ENCODE data around the gene NECTIN1. TPM values are rescaled to one million over a fixed set of nuclear protein-coding genes. Genes with fewer than 3 reads are reported as not detected.

Gene NECTIN1
- total RNA-seq, 6 donors from 2014 or later = 1.4 to 12.6 (median 7.6) TPM

DNA sequence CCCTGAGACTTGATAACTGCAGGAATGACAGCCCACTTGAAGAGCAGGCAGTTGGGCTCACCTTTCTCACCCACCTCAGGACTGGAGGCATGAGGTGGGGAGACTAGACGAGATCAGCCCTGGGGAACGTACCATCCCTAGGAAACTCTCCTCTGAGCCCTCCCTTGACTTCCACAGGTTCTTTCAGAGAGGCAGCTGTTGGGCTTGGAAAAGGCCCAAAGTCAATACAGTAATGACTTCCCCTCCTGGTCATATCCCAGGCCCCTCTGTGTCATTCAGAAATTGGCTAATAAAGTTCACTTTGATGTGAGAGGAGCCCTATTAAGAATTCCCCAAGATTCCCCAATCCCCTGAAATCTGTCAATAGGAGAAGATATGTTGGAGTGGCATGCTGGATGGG, 5.8 kb upstream of the NECTIN1 start:
- no peak for TF ChIP-seq POLR2AphosphoS5 (IDR thresholded peaks at IDR 0.05)
- TF ChIP-seq, protein P1, sequence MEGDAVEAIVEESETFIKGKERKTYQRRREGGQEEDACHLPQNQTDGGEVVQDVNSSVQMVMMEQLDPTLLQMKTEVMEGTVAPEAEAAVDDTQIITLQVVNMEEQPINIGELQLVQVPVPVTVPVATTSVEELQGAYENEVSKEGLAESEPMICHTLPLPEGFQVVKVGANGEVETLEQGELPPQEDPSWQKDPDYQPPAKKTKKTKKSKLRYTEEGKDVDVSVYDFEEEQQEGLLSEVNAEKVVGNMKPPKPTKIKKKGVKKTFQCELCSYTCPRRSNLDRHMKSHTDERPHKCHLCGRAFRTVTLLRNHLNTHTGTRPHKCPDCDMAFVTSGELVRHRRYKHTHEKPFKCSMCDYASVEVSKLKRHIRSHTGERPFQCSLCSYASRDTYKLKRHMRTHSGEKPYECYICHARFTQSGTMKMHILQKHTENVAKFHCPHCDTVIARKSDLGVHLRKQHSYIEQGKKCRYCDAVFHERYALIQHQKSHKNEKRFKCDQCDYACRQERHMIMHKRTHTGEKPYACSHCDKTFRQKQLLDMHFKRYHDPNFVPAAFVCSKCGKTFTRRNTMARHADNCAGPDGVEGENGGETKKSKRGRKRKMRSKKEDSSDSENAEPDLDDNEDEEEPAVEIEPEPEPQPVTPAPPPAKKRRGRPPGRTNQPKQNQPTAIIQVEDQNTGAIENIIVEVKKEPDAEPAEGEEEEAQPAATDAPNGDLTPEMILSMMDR (IDR thresholded peaks at IDR 0.05) = no peak
- TF ChIP-seq EP300 (IDR thresholded peaks at IDR 0.05) = no peak
- TF ChIP-seq POLR2A (IDR thresholded peaks at IDR 0.05) = no peak
- Histone ChIP-seq H3K27me3 (no peaks in the 10 kb centered on the region), H3K9me3 (no peaks in the 10 kb centered on the region), H3K4me3 (no peak overlapping the region), H3K36me3 (no peaks in the 10 kb centered on the region), H3K4me1 (peaks cover 2 to 6% (median 5%) of the 10 kb centered on the region in 4 donors), H3K27ac (no peak overlapping the region)
- 82 to 92% methylated on average over 2 of the region's 2 CpGs for WGBS, 2 donors
- ATAC-seq (ENCODE audit: low FRiP score in 2 of 2) (no peak), DNase-seq (no peak)

DNA sequence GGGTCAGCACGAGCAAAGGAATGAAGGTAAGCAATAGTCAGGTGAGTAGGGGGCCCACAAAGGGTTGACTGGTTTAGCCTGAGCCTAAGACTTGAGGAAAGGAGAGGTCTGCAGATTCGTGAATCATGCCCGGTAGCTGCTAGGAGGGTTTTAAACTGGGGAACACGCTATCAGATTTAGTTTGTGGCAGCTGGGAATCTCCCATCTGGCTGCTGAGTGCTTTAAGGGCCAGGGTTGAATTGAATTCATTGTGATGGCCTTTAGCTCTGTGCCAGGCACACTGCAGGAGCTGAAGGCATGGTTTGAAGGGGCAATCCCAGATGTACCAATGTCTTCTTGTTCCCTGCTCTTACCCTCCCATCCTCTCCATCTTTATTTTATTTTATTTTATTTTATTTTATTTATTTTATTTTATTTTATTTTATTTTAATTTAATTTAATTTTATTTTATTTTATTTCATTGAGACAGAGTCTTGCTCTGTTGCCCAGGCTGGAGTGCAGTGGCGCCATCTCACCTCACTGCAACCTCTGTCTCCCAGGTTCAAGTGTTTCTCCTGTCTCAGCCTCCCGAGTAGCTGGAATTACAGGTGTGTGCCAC, 1.9 kb upstream of the NECTIN1 start:
- peaks cover 20 to 33% (median 28%) of the 10 kb centered on the region in 4 donors for H3K4me1 ChIP-seq
- no peaks in the 10 kb centered on the region for H3K27me3 ChIP-seq
- WGBS, 2 donors = 77 to 88% methylated on average over 6 of the region's 6 CpGs
- DNase-seq (no peak), ATAC-seq (ENCODE audit: low FRiP score in 2 of 2) (no peak)
- no peaks in the 10 kb centered on the region for H3K9me3 ChIP-seq
- H3K27ac ChIP-seq = no peak overlapping the region
- no peak overlapping the region for H3K4me3 ChIP-seq
- TF ChIP-seq EP300 (IDR thresholded peaks at IDR 0.05) = no peak
- no peak for TF ChIP-seq POLR2AphosphoS5 (IDR thresholded peaks at IDR 0.05)
- TF ChIP-seq POLR2A (IDR thresholded peaks at IDR 0.05) = no peak
- TF ChIP-seq, protein P1 (IDR thresholded peaks at IDR 0.05) = no peak
- no peaks in the 10 kb centered on the region for H3K36me3 ChIP-seq

DNA sequence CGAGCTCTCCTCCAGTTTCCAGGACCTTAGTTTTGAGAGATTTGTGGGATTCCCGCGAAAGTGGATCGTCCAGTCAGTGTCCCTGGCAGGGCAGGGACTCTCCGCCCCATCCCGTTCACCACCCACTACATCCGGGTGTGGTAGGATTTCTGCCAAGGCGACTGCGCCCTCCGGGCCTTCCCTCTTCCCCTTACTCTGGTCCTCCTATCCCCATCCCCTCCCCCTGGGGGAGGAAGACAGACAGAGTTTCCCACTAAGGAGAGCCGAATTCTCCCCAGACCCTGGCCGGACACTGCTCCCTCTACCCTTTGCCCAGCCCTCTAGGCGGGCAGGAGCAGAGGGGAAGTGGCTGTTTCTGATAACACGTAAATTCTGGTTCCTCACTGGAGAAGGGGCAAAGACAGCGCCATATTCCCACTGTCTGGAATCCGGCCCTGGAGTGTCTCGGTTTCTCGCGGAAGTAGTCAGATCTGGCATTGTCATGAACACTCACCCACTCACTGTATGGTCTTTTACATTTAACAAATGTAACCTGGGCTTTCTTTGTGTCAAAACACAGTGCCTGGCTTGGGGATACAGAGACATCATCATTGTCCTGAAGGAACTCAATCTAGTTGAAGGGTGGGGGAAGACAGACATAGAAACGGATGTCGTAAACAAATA, 1.1 kb upstream of the NECTIN1 start:
- DNase-seq (peak in 1 of 2 donors; percentile 71), ATAC-seq (ENCODE audit: low FRiP score in 2 of 2) (peak; percentile 72 to 82)
- Histone ChIP-seq H3K4me3 (peak overlapping the region; percentile 69 to 96 (median 77)), H3K36me3 (no peaks in the 10 kb centered on the region), H3K27me3 (no peaks in the 10 kb centered on the region), H3K27ac (peak overlapping the region; percentile 79 to 89 (median 80)), H3K4me1 (peaks cover 20 to 33% (median 28%) of the 10 kb centered on the region in 4 donors), H3K9me3 (no peaks in the 10 kb centered on the region)
- TF ChIP-seq, protein P1 (IDR thresholded peaks at IDR 0.05) = no peak
- TF ChIP-seq POLR2AphosphoS5 (IDR thresholded peaks at IDR 0.05) (no peak), POLR2A (IDR thresholded peaks at IDR 0.05) (peak in 1 of 4 donors; percentile 5), EP300 (IDR thresholded peaks at IDR 0.05) (no peak)
- 15 to 17% methylated on average over 13 to 21 of the region's 21 CpGs for WGBS, 2 donors

DNA sequence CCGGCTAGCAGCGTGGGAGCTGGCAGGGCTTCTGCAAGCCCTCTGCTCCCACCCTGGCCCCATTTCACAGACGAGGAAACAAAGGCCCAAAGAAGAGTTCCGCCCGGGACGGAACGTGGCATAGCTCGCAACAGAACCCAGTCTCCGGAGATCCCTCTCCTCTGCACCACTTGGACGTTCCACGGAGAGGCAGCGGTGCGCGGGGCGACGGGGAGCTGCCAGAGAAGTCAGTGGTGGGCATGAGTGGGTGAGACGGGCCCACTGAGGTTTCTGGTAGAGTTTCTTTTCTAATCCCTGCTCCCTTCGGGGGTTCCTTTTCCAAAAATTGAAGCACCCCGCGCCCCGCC, 554 bp upstream of the NECTIN1 start:
- TF ChIP-seq POLR2A (IDR thresholded peaks at IDR 0.05) (no peak), POLR2AphosphoS5 (IDR thresholded peaks at IDR 0.05) (no peak)
- TF ChIP-seq, protein P1 (IDR thresholded peaks at IDR 0.05) = peak in 1 of 6 experiments; percentile 8
- DNase-seq (no peak), ATAC-seq (ENCODE audit: low FRiP score in 2 of 2) (peak in 1 of 2 donors; percentile 16)
- Histone ChIP-seq H3K27ac (peak overlapping the region; percentile 79 to 89 (median 80)), H3K9me3 (no peaks in the 10 kb centered on the region), H3K36me3 (no peaks in the 10 kb centered on the region), H3K4me1 (peaks cover 20 to 33% (median 28%) of the 10 kb centered on the region in 4 donors), H3K4me3 (peak overlapping the region; percentile 69 to 96 (median 77)), H3K27me3 (no peaks in the 10 kb centered on the region)
- WGBS, 2 donors = 0% methylated on average over 1 to 18 of the region's 21 CpGs

All from upper lobe of left lung (tissue), 6 donors.